ENCODE results near the gene LRP5. TPM values are rescaled to one million over a fixed set of nuclear protein-coding genes. Genes with fewer than 3 reads are reported as not detected.
"Not testable (repeated sequence)": the region's sequence is repeated elsewhere in the genome, so short reads cannot be mapped to it uniquely, and the experiment has no call there.

The LRP5 gene
- total RNA-seq, 1 donor from 2014 or later, result 9.4 TPM

DNA sequence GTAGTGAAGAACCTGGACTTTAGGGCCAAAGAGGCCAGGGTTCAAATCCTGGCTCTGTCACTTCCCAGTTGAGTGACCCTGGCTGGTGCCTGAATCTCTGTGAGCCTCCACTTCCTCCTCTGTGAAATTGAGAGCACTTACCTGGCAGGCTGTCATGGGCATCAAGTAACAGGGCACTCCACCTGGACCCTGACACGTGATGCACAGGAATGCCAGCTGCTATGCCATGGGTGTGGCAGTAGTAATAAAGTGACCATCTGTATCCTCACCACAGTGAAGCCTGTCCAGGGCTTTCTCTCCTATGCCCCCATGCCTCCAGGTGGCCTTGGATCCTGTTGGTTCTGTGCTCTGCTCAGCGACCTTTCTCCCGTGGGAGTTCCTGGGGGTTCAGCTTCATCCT lies 118.4 kb downstream of the LRP5 start:
- intact Hi-C loops (cut with micrococcal nuclease), result no loop called here
- no peak overlapping the region for H3K27ac Mint-ChIP-seq
- peaks cover 19% of the 10 kb centered on the region for H3K9me3 Mint-ChIP-seq
- H3K27me3 Mint-ChIP-seq (ENCODE audit: low read depth), result no peaks in the 10 kb centered on the region
- H3K4me1 Mint-ChIP-seq (ENCODE audit: low read depth), result no peaks in the 10 kb centered on the region
- DNase-seq (ENCODE audit: low spot score), result no peak
- no peak overlapping the region for H3K4me3 Mint-ChIP-seq (ENCODE audit: low read depth)
- H3K36me3 Mint-ChIP-seq (ENCODE audit: low read depth), result peaks cover 17% of the 10 kb centered on the region

DNA sequence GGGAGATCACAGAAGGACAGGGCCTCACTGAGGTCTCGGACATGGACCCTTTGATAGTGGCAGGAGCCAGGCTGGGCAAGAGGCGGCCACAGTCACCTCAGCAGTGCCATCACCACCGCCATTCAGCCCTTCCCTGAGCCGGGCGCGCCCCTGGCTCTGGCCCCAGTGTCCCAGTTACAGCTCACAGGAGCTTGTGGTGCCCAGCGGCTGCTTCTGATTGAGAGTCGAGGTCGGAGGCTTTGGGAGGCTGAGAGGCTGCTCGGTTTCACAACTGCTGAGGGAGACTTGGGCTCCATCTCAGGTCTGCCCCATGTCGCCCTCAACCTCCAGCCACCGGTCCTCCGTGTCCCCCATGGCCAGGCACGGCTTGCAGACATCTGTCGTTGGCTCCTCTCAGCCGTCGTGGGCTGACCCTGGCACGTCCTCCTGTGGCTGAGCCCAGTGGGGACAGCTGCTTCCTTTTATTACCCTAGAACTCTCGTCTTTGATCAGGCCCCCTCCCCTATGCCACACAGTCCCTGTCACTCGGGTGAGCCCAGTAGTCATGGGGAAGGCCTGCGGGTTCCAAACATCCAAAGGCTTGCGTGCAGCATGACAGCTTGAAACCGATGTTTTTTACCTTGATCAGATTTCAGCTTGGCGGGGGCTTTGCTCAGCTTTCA lies 119.7 kb downstream of the LRP5 start:
- no peak for DNase-seq (ENCODE audit: low spot score)
- Mint-ChIP-seq H3K36me3 (ENCODE audit: low read depth) (peaks cover 17% of the 10 kb centered on the region), H3K27me3 (ENCODE audit: low read depth) (no peaks in the 10 kb centered on the region), H3K27ac (no peak overlapping the region), H3K4me1 (ENCODE audit: low read depth) (no peaks in the 10 kb centered on the region), H3K9me3 (peaks cover 19% of the 10 kb centered on the region), H3K4me3 (ENCODE audit: low read depth) (no peak overlapping the region)
- intact Hi-C loops (cut with micrococcal nuclease), result no loop called here

DNA sequence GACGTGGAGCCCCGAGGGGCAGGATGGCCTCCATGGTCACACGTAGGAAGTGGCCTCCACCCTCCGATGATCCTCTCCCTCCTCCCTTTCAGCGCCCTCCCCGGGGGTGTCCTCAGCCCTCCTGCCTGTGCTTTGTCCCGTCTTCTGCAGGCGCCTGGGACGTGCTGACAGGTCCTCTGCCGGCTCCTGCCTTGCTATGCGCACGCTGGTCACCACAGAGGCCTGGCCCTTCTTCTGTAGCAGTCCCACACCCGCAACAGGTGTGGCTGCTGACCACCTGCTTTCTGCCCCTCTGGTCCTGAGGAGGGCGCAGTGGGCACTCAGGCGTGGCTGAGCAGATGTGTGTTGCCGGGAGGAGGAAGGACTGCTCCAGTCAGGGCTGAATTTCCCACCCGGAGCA lies 120.5 kb downstream of the LRP5 start:
- intact Hi-C loops (cut with micrococcal nuclease), result no loop called here
- Mint-ChIP-seq H3K4me1 (ENCODE audit: low read depth) (no peaks in the 10 kb centered on the region), H3K27me3 (ENCODE audit: low read depth) (no peaks in the 10 kb centered on the region), H3K27ac (no peak overlapping the region), H3K9me3 (peaks cover 19% of the 10 kb centered on the region), H3K36me3 (ENCODE audit: low read depth) (peaks cover 17% of the 10 kb centered on the region), H3K4me3 (ENCODE audit: low read depth) (no peak overlapping the region)
- DNase-seq (ENCODE audit: low spot score), result no peak

DNA sequence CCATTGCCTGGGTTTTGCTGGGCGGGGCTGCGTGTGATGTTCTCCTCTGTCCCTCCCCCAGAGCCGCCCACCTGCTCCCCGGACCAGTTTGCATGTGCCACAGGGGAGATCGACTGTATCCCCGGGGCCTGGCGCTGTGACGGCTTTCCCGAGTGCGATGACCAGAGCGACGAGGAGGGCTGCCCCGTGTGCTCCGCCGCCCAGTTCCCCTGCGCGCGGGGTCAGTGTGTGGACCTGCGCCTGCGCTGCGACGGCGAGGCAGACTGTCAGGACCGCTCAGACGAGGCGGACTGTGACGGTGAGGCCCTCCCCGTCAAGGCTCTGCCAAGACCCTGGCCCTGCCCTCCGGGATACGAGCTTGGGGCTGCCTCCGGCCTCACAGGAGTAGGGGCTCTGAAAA lies 121.2 kb downstream of the LRP5 start:
- Mint-ChIP-seq H3K9me3 (peaks cover 19% of the 10 kb centered on the region), H3K27ac (no peak overlapping the region), H3K27me3 (ENCODE audit: low read depth) (no peaks in the 10 kb centered on the region), H3K36me3 (ENCODE audit: low read depth) (peaks cover 14% of the 10 kb centered on the region), H3K4me3 (ENCODE audit: low read depth) (no peak overlapping the region), H3K4me1 (ENCODE audit: low read depth) (no peaks in the 10 kb centered on the region)
- intact Hi-C loops (cut with micrococcal nuclease), result no loop called here
- DNase-seq (ENCODE audit: low spot score), result no peak

DNA sequence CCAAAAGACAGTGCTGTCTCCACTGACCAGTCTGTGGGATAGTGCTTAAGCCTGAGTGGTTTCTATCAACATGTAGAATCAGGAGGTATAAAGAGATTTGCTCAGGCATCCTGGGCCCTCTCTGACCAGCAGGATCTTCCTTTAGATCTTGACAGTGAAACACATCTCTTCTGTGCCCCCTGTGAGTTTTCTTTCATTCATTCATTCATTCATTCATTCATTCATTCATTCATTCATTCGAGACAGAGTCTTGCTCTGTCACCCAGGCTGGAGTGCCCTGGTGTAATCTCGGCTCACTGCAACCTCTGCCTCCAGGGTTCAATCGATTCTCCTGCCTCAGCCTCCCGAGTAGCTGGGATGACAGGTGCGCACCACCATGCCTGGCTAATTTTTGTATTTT lies 121.8 kb downstream of the LRP5 start:
- intact Hi-C loops (cut with micrococcal nuclease); H3K4me1 Mint-ChIP-seq (ENCODE audit: low read depth); H3K27me3 Mint-ChIP-seq (ENCODE audit: low read depth); H3K4me3 Mint-ChIP-seq (ENCODE audit: low read depth); H3K27ac Mint-ChIP-seq; DNase-seq (ENCODE audit: low spot score): not testable (repeated sequence)
- peaks cover 17% of the 10 kb centered on the region for H3K9me3 Mint-ChIP-seq
- H3K36me3 Mint-ChIP-seq (ENCODE audit: low read depth), result peaks cover 13% of the 10 kb centered on the region

DNA sequence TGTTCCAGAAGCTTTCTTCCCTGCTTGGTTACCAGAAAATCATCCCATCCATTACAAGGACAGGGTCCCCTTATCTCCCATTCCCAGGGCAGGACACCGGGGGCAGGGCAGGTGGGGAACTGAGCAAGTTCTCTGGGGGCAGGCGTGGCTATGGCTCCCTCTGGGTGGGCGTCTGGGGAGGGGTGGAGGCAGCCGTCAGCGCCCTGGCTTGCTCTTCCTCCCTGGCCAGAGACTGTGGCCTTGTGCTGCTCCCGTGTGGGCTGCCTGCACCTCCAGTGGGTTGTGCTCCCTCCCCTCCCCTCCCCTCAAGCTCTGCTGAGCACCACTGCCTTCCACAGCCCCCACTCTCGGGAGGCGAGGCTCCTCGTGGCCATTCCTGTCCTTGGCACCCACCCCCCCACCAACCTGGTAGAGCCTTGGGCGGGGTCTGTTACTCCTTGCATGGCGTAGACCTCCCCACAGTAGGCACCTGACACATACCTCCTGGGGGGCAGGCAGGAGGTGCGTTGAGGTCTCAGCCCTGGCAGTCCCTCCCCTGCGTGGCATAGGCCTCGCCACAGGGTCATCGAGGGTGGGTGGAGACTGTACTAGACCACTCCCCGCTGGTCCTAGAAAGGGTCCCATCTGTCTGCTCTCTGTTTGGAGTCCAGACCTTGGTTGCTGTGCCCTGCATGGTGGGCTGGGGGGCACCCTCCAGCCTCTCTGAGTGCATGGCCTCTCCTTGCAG lies 123.9 kb downstream of the LRP5 start:
- intact Hi-C loops (cut with micrococcal nuclease), result no loop called here
- Mint-ChIP-seq H3K27ac (no peak overlapping the region), H3K27me3 (ENCODE audit: low read depth) (no peaks in the 10 kb centered on the region), H3K4me3 (ENCODE audit: low read depth) (no peak overlapping the region), H3K4me1 (ENCODE audit: low read depth) (no peaks in the 10 kb centered on the region), H3K9me3 (no peaks in the 10 kb centered on the region), H3K36me3 (ENCODE audit: low read depth) (no peaks in the 10 kb centered on the region)
- DNase-seq (ENCODE audit: low spot score), result no peak

DNA sequence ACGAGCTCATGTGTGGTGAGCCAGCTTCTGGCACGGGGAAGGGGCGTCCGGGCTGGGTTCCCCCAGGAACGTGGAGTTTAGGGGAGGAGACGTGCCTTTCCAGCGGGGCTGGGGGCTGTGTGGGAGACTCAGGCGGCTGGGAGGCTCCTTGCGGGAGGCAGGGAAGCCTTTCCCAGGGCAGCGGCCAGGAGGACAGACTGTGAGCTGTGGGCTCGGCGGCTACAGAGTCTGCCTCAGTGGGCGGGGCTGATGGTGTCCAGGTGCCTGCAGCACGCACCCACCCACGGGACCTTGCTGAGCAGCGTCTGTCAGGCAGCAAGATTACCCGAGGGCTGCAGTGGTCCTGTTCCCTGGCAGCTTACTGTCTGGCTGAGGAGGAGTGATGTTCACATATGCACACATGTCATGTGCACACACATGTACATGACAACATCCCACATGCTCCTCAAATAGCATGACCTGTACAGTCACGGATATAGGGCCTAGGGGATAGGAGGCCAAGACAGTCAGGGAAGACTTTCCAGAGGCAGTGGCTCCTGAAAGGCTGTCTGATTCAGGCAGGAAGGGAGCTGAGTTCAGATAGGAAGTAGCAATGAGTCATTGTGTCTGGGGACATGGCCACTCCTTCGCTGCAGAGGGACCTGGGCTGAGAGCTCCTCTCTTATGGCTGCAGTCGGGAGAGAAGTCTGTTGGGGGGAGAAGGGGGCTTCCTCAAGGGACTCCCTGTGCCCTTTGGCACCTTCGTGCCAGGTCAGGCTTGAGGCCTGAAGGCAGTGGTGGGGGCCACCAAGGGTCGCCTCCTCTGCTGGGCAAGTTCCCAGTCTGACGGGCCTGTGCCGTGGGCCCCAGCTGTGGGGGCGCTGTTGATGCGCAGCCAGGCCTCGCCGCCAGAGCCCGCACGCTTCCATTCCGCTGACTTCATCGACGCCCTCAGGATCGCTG lies 124.9 kb downstream of the LRP5 start:
- no peaks in the 10 kb centered on the region for H3K27me3 Mint-ChIP-seq (ENCODE audit: low read depth)
- no peak for DNase-seq (ENCODE audit: low spot score)
- H3K27ac Mint-ChIP-seq, result peak overlapping the region; percentile 21
- intact Hi-C loops (cut with micrococcal nuclease), result no loop called here
- no peaks in the 10 kb centered on the region for H3K36me3 Mint-ChIP-seq (ENCODE audit: low read depth)
- H3K4me3 Mint-ChIP-seq (ENCODE audit: low read depth), result no peak overlapping the region
- H3K9me3 Mint-ChIP-seq, result no peaks in the 10 kb centered on the region
- H3K4me1 Mint-ChIP-seq (ENCODE audit: low read depth), result no peaks in the 10 kb centered on the region

DNA sequence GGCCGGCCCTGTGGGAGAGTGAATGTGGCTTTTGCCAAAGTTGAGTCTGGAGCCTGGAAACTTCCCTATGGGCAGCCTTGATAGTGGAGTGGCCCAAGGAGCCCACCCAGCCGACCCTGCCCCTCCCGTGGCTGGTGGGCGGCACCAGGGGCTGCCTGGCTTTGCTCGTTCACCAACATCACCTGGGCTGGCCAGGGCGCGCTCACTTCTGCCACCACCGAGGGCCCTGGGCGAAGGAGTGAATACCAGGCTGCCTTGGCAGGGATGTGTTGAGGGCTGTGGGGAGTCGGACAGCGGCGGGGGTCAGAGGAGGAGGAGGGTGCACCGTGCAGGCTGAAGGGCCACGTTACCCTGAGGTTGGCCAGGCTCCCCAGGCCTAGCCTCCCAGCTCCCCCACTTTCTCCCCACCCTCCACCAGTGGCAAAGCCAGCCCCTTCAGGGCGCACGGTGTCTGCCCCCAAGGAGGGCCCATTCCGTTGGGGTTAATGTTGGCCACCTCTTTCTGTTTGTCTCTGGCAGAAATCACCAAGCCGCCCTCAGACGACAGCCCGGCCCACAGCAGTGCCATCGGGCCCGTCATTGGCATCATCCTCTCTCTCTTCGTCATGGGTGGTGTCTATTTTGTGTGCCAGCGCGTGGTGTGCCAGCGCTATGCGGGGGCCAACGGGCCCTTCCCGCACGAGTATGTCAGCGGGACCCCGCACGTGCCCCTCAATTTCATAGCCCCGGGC lies 125.7 kb downstream of the LRP5 start:
- H3K36me3 Mint-ChIP-seq (ENCODE audit: low read depth), result no peaks in the 10 kb centered on the region
- H3K4me1 Mint-ChIP-seq (ENCODE audit: low read depth), result no peaks in the 10 kb centered on the region
- intact Hi-C loops (cut with micrococcal nuclease), result no loop called here
- no peak overlapping the region for H3K27ac Mint-ChIP-seq
- no peak for DNase-seq (ENCODE audit: low spot score)
- no peak overlapping the region for H3K4me3 Mint-ChIP-seq (ENCODE audit: low read depth)
- no peaks in the 10 kb centered on the region for H3K27me3 Mint-ChIP-seq (ENCODE audit: low read depth)
- H3K9me3 Mint-ChIP-seq, result no peaks in the 10 kb centered on the region

DNA sequence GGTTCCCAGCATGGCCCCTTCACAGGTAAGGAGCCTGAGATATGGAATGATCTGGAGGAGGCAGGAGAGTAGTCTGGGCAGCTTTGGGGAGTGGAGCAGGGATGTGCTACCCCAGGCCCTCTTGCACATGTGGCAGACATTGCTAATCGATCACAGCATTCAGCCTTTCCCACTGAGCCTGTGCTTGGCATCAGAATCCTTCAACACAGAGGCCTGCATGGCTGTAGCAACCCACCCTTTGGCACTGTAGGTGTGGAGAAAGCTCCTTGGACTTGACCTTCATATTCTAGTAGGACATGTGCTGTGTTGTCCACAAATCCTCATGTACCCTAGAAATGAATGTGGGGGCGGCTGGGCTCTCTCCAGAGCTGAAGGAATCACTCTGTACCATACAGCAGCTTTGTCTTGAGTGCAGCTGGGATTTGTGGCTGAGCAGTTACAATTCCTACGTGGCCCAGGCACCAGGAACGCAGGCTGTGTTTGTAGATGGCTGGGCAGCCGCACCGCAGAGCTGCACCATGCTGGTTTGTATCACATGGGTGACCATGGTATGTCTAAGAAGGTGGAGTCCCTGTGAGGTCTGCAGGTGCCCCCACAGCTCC lies 126.4 kb downstream of the LRP5 start:
- no peaks in the 10 kb centered on the region for H3K27me3 Mint-ChIP-seq (ENCODE audit: low read depth)
- no peak overlapping the region for H3K27ac Mint-ChIP-seq
- no peak for DNase-seq (ENCODE audit: low spot score)
- no peaks in the 10 kb centered on the region for H3K4me1 Mint-ChIP-seq (ENCODE audit: low read depth)
- no peaks in the 10 kb centered on the region for H3K9me3 Mint-ChIP-seq
- intact Hi-C loops (cut with micrococcal nuclease), result no loop called here
- H3K4me3 Mint-ChIP-seq (ENCODE audit: low read depth), result no peak overlapping the region
- H3K36me3 Mint-ChIP-seq (ENCODE audit: low read depth), result no peaks in the 10 kb centered on the region

DNA sequence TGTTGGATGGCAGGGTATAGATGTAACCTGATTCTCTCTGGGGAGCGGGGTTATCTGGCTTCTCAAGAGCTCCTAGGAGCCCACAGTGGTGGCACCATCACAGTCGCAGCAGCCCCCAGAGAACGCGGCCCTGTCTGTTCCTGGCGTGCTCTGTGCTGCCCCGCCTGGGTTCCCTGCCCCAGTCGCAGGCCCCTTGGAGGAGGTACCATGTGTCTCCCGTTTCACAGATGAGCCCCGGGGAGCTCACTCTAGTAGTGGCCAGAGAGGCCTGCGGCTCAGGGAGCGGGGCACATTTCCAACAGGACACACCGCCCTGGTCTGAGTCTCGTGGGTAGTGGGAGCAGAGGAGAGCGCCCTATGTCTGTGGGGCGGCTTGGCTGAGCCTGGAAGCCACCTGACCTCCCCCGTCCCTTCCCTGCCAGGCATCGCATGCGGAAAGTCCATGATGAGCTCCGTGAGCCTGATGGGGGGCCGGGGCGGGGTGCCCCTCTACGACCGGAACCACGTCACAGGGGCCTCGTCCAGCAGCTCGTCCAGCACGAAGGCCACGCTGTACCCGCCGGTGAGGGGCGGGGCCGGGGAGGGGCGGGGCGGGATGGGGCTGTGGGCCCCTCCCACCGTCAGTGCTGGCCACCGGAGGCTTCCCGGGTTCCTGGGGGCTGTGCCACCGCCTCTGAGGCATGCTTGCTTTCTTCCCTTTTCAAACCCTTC lies 127.1 kb downstream of the LRP5 start:
- intact Hi-C loops (cut with micrococcal nuclease), result no loop called here

DNA sequence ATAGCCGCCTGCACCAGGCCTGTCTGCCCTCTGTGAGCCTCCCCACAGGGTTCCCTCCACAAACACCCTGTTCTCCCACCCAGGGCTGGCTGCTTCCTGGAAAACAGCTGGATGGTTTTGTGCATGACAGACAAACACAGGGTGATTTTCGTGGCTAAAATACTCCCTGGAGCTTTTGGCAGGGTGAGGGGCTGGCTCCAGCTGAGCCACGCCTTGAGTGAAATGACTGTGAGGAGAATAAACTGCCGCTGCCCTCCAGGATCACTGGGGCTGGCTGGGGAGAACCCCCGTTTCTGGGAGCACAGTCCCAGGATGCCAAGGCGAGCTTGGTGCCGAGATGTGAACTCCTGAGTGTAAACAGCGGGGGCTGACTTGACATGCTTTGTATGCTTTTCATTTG lies 127.8 kb downstream of the LRP5 start:
- no peak for DNase-seq (ENCODE audit: low spot score)
- Mint-ChIP-seq H3K36me3 (ENCODE audit: low read depth) (no peaks in the 10 kb centered on the region), H3K9me3 (no peaks in the 10 kb centered on the region), H3K27ac (no peak overlapping the region), H3K4me1 (ENCODE audit: low read depth) (no peaks in the 10 kb centered on the region), H3K27me3 (ENCODE audit: low read depth) (no peaks in the 10 kb centered on the region), H3K4me3 (ENCODE audit: low read depth) (no peak overlapping the region)
- intact Hi-C loops (cut with micrococcal nuclease), result no loop called here

More for the DNA sequence above, 127.1 kb downstream of the LRP5 start:
- H3K4me3 Mint-ChIP-seq (ENCODE audit: low read depth), result no peak overlapping the region
- no peaks in the 10 kb centered on the region for H3K9me3 Mint-ChIP-seq
- no peak for DNase-seq (ENCODE audit: low spot score)
- H3K27me3 Mint-ChIP-seq (ENCODE audit: low read depth), result no peaks in the 10 kb centered on the region
- H3K36me3 Mint-ChIP-seq (ENCODE audit: low read depth), result no peaks in the 10 kb centered on the region
- H3K27ac Mint-ChIP-seq, result no peak overlapping the region
- no peaks in the 10 kb centered on the region for H3K4me1 Mint-ChIP-seq (ENCODE audit: low read depth)
